Stimulated activated CD4-positive, alpha-beta T cell treated with anti-CD3 and anti-CD28 coated beads, Interleukin-15, amount 100 ng/mL, for 1 hour (primary cell): ENCODE results near the gene UNC50.
"Not testable (repeated sequence)": the region's sequence is repeated elsewhere in the genome, so short reads cannot be mapped to it uniquely, and the experiment has no call there.

Experiments
- DNase-seq, 2 donors: peaks; one replicate each; pipeline ENCODE4 v3.0.0-alpha.2; 2020; ENCODE audit warnings: low read depth in 1 of 2, low spot score in 1 of 2

The UNC50 gene

GRCh38 chr2:98576666-98577312 is 31.6 kb upstream of the UNC50 start:
- DNase-seq = no peak

DNA sequence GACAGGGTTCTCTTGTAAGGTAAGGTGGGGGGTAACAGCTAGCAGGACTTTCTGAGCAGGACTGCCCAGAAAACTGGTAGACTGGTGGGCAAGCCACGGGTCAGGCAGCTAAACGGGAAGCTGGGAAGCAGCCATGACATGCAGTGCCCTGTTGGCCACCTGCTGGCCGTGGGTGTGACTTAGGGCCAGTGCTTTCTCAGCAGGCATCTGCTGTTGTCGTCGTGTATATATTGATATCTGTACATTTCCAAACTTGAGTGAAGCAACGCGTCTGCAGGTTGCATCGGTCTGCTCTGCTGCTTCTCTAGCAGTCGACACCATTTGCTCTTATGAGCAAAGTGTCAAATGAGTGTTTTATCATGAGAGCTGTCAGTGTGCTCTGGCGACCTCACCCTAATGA is 31.1 kb upstream of the UNC50 start:
- no peak for DNase-seq

DNA sequence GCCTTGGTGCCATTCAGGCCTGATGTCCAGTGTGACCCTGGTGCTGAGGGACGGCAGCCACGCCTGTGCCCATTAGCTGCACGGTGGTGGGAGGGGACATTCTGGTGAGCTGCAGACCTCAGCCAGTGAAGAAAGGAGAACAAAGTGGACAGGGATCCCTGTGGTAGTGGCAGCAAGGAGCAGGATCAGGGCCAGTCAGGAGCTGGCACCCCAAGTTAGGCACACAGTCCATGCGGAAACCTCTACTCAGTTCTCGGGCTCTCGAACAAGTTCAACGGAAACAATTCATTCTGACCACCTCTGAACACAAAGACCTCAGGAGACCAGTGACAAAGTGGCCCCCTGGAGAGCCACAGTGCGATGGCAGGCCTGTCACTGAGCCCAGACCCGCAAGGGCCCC is 30.2 kb upstream of the UNC50 start:
- DNase-seq = no peak

DNA sequence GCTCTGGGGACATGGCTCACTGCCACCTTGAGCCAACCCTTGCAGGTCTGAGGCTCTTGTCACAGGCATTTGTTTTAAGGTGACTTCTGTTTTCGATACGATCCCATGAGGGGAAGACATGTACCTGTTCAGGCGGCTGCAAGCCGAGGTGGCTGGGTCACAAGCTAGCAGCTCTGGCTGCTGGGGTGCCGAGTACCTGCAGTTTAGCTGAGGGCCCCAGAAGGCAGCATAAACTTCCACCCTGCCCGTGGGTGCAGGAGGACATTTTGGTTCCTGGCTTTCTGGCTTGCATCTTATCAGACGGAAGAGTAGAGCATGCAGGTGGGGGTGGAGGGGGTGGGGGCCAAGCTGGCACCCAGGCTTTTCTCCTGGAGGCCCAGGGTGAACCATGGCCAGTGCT is 28.5 kb upstream of the UNC50 start:
- no peak for DNase-seq

GRCh38 chr2:98580656-98581284 is 27.6 kb upstream of the UNC50 start:
- no peak for DNase-seq

GRCh38 chr2:98582523-98582922 is 25.9 kb upstream of the UNC50 start:
- no peak for DNase-seq

- DNase-seq = no peak
Observed at GRCh38 chr2:98583276-98583675, 25.1 kb upstream of the UNC50 start.

DNA sequence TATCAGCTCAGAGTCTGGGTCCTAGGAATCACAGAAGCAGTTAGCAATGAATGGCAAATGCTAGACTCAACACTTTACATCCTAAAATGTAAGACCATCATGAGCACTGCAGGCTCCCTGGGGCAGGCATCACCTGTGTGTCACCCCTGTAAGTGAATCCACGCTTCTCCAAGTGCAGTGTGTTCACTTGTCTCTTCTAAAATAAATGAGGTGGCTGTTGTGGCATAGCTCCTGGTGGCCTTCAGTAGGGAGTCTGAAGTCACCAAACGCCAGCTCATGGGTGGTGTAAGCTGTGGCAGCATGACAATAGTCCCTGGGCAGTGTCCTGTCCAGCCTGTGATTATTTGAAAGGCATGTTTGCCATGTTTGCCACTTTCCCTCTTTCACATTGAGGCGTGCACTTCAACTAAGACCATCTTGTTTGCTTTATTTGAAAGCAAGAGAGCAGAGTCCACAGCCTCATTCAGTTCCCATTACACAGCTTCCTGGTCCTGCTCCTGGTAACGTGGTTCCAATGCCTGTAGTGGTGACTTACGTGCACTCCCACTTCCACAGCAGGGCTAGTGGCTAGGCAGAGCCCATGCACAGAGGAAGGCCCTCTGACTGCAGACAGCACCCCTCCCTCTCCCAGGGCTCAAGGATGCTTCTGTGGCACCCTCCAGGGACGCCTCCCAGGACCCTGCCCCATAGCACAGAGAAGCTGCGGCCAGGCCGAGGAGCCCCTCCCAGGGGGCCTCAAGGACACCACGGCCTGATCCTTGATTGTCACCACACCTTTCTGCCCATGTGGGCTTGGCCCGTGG is 24.4 kb upstream of the UNC50 start:
- DNase-seq = no peak

DNA sequence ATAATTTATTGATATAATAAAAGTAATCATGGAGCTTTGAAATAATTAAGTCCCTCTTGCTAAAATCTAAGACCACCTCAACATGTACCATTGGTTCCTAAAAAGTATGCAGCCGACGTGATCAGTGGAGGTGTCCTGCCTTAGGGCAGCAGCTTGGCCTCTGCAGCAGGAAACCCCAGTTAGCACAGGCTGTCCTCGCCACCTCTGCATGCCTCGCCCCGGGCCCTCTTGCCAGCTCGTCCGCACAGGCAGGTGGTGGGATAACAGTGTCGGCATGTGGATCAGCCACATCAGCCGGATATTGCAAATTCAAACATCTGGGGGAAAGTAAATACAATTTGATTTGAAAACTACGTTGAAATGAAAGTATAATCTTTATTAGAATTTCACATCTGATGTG is 23.0 kb upstream of the UNC50 start:
- DNase-seq = no peak

DNA sequence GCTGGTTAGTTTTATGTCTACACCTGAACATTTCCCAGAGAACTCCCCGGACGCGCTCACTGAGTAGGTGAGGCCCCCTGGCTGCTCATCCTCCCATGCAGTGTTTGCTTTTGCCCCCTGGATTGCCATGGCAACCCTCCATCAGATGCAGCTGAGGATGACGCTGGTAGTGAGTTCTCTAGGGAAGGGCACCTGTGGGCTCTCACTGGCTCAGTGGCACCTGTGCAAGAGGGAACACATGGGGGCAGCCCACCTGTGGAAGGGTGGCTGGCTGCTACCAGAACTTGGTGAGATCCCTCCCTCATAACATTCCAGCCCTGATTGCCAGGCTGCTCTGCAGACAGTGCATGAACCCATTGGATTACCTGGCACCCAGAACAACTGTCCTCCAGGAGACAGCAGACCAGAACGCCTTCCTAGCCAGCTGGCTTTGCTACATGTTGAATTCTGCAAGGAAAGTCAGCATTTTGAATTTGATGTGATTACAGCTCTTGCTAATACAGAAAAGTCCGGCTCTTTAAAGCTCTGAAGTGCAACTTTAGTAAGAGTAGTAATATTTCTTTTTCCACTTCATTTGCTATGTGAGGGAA is 21.7 kb upstream of the UNC50 start:
- no peak for DNase-seq

DNA sequence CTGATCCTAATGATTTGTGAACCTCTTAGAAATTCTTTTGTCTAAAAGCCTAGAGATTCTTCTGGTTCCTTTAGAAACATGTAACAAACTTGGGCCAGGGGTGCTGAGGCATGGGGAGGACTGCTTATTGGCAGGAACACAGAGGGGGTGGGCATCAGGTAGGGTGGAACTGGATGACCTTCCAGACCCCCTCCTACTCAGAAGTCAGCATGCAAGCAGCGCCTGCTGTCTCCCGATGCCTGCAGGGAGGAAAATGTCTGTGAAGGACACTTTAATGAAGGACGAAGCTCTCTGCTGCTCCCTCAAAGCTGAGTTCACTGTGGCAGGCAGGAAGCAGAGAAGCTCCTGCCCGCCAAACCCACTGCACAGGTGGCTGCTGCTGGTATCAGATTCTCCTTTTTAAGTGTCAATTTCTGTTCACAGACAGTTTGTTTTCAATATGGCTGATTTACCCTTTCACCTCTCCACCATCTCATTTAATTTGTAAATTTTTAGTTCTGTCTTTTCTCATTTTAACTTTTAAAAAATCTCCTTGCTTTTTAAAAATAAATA is 19.4 kb upstream of the UNC50 start:
- DNase-seq = no peak

GRCh38 chr2:98589489-98589888 is 18.9 kb upstream of the UNC50 start:
- DNase-seq = no peak

GRCh38 chr2:98592565-98592964 is 15.8 kb upstream of the UNC50 start:
- no peak for DNase-seq

DNA sequence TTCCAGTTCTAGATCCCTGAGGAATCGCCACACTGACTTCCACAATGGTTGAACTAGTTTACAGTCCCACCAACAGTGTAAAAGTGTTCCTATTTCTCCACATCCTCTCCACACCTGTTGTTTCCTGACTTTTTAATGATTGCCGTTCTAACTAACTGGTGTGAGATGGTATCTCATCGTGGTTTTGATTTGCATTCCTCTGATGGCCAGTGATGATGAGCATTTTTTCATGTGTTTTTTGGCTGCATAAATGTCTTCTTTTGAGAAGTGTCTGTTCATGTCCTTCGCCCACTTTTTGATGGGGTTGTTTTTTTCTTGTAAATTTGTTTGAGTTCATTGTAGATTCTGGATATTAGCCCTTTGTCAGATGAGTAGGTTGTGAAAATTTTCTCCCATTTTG is 13.7 kb upstream of the UNC50 start:
- not testable (repeated sequence) for DNase-seq

- DNase-seq = no peak
Observed at GRCh38 chr2:98598781-98599428, 9.5 kb upstream of the UNC50 start.

DNA sequence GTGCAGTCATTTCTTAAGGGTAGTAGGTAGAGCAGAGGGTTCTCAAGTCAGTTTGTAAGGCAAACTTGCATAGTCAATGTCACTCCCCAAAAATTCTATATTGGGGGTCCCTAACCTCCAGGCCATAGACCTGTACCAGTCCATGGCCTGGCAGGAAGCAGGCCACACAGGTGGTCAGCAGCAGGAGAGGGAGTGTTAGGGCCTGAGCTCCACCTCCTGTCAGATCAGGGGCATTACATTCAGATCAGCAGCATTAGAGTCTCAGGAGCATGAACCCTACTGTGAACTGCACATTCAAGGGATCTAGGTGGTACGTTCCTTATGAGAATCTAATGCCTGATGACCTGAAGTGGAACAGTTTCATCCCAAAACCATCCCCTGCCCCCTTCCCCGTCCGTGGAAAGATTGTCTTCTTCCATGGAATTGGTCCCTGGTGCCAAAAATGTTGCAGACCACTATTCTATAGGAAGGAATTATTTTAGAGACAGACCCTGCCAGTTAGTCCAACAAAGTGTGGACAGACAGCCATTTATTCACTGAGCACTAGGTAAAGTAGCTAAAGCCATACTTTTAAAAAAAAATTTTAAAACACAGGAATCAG is 6.8 kb upstream of the UNC50 start:
- no peak for DNase-seq

DNA sequence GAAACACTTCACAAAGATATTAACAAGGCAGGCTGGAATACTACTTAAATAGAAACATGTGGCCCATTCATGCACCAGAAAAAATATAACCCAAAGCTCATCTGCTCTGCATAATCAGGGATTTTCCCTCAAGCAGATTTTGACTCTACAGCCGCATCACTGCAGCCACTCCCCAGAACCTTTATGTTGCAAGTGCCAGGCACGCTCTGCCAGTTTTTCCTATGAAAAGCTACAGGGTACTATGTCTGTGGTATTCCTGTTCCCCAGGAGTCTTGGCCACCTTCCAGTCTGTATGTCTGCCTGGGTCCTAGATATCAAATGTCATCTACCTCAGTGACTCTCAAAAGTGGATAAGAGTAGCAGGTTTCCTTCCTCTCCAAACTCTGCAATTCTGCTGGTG is 3.8 kb upstream of the UNC50 start:
- DNase-seq = no peak

- DNase-seq = no peak
Observed at GRCh38 chr2:98605076-98605475, 3.3 kb upstream of the UNC50 start.

DNA sequence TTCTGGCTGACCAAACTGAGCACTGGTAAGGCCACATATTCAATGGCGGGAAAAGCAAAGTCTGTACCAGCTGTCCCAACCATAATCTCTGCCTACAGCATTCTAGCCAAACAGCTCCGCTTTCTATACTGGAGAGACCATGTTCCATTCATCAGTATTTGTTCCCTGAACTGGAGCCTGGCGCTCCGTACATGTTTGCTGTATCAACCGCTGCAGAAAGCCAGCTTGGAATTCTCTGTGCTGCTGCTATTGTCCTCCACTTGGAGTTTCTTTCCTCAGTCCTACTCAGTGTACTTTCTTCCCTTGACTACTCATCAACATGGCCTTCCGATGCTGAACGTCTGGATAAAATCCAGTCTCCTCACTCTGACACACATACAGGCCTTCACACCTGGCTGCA is 2.0 kb upstream of the UNC50 start:
- DNase-seq = no peak

DNA sequence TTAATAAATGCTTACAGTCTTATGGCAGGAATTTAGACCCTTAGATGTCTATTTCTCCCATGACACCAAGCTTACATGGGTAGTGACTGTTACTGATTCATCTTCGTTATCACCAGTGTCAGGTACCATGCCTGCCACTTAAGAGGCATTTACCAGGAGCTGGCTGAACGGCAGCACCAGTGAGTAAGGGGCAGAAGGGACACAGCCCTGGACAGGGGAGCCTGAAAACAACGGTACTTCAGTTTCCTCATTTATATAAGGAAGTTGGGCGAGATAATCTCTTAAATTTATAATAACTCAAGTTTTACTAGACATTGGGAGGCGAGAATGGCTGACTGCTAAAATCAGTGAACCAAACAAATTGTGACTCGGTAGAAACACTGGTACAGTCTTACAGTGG is 1.3 kb upstream of the UNC50 start:
- no peak for DNase-seq

GRCh38 chr2:98607741-98608115 is 661 bp upstream of the UNC50 start:
- DNase-seq = no peak
